SK-N-SH (cell line): Measurements from ENCODE around the gene WBP2.

Source experiments
- CHD2 ChIP-seq: fragments of 150-350 bp; IDR thresholded peaks from 2 replicates; pipeline ENCODE4 v1.6.1; 2018; ENCODE audit warnings: low read length; ENCODE audit not compliant: partially characterized antibody
- MXI1 ChIP-seq: IDR thresholded peaks from 2 replicates; pipeline ENCODE4 v1.6.1; 2012; ENCODE audit warnings: mild to moderate bottlenecking, low read depth, low read length, improper control_type of control experiment

GRCh38 chr17:75875940-75876189 lies 20.7 kb upstream of the WBP2 start:
- TF ChIP-seq CHD2 (no peak), MXI1 (no peak)
